Embryonic facial prominence (tissue), 1 donor: Measurements from ENCODE around the gene CDKN2AIPNL.
"Not testable (repeated sequence)": the region's sequence is repeated elsewhere in the genome, so short reads cannot be mapped to it uniquely, and the experiment has no call there.

Source experiments
- DNase-seq: peaks from one replicate; pipeline ENCODE4 v3.0.0-alpha.2; 2016; ENCODE audit errors: extremely low spot score

CDKN2AIPNL gene

GRCh38 chr5:134437847-134438581 lies 26.3 kb upstream of the CDKN2AIPNL start:
- DNase-seq, result no peak

- no peak for DNase-seq
These were observed 25.7 kb upstream of the CDKN2AIPNL start for GRCh38 chr5:134437340-134437846.

GRCh38 chr5:134436523-134437339 lies 25.1 kb upstream of the CDKN2AIPNL start:
- no peak for DNase-seq

GRCh38 chr5:134435560-134435959 lies 23.9 kb upstream of the CDKN2AIPNL start:
- DNase-seq, result no peak

- DNase-seq, result no peak
These were observed 21.1 kb upstream of the CDKN2AIPNL start for GRCh38 chr5:134432677-134433359.

- no peak for DNase-seq
These were observed 20.5 kb upstream of the CDKN2AIPNL start for GRCh38 chr5:134432174-134432573.

- no peak for DNase-seq
These were observed 18.4 kb upstream of the CDKN2AIPNL start for GRCh38 chr5:134430001-134430569.

- no peak for DNase-seq
These were observed 15.9 kb upstream of the CDKN2AIPNL start for GRCh38 chr5:134427540-134428041.

GRCh38 chr5:134426361-134426760 lies 14.7 kb upstream of the CDKN2AIPNL start:
- DNase-seq, result no peak

- DNase-seq, result no peak
These were observed 11.7 kb upstream of the CDKN2AIPNL start for GRCh38 chr5:134423376-134423775.

GRCh38 chr5:134422791-134423365 lies 11.2 kb upstream of the CDKN2AIPNL start:
- DNase-seq, result no peak

GRCh38 chr5:134421038-134421437 lies 9.4 kb upstream of the CDKN2AIPNL start:
- not testable (repeated sequence) for DNase-seq

- no peak for DNase-seq
These were observed 8.7 kb upstream of the CDKN2AIPNL start for GRCh38 chr5:134420343-134420742.

GRCh38 chr5:134418958-134419357 lies 7.3 kb upstream of the CDKN2AIPNL start:
- DNase-seq, result no peak

GRCh38 chr5:134417707-134418106 lies 6.0 kb upstream of the CDKN2AIPNL start:
- DNase-seq, result no peak

GRCh38 chr5:134413046-134413445 lies 1.4 kb upstream of the CDKN2AIPNL start:
- no peak for DNase-seq

- DNase-seq, result no peak
These were observed 494 bp downstream of the CDKN2AIPNL start for GRCh38 chr5:134411228-134411545.

GRCh38 chr5:134410822-134411221 lies 859 bp downstream of the CDKN2AIPNL start:
- DNase-seq, result no peak

GRCh38 chr5:134409321-134409720 lies 2.4 kb downstream of the CDKN2AIPNL start:
- DNase-seq, result no peak

- no peak for DNase-seq
These were observed 5.3 kb downstream of the CDKN2AIPNL start for GRCh38 chr5:134406390-134406789.

- DNase-seq, result no peak
These were observed 7.7 kb downstream of the CDKN2AIPNL start for GRCh38 chr5:134403951-134404350.
